ENCODE measurements around the gene PODNL1. TPM values are rescaled to one million over a fixed set of nuclear protein-coding genes. Genes with fewer than 3 reads are reported as not detected.

The PODNL1 gene, protein sequence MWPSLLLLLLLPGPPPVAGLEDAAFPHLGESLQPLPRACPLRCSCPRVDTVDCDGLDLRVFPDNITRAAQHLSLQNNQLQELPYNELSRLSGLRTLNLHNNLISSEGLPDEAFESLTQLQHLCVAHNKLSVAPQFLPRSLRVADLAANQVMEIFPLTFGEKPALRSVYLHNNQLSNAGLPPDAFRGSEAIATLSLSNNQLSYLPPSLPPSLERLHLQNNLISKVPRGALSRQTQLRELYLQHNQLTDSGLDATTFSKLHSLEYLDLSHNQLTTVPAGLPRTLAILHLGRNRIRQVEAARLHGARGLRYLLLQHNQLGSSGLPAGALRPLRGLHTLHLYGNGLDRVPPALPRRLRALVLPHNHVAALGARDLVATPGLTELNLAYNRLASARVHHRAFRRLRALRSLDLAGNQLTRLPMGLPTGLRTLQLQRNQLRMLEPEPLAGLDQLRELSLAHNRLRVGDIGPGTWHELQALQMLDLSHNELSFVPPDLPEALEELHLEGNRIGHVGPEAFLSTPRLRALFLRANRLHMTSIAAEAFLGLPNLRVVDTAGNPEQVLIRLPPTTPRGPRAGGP
- total RNA-seq (2021; fragmentation: NEBNext Ultra II Directional; extraction: Animal tissue kit (Norgen Biotek cat#: 25700)) (0.75 and 1.5 TPM in 2 replicates), polyA plus RNA-seq (2011; rRNA removed) (1.0 and 2.3 TPM in 2 replicates), polyA minus RNA-seq (2011; rRNA and poly(A)+ RNA removed) (0.22 TPM in 1 of 2 replicates, not detected in the other)
- 1.8 TPM for polyA plus RNA-seq (2011; cell fraction: cytosol; rRNA removed)
- polyA plus RNA-seq (2011; cell fraction: nucleus; rRNA removed) = 2.7 TPM
- polyA plus RNA-seq (2012, experiment 1 of 2) = 0.61 to 2.0 TPM (median 1.5 TPM) in 4 replicates
- polyA plus RNA-seq (2012, experiment 2 of 2) = 1.7 TPM
- 0.18 TPM for polyA plus RNA-seq (2013, experiment 1 of 2)
- 0.68 TPM for polyA plus RNA-seq (2013, experiment 2 of 2)
- polyA minus RNA-seq (2011; cell fraction: cytosol; rRNA and poly(A)+ RNA removed) = not detected
- polyA minus RNA-seq (2011; cell fraction: nucleus; rRNA and poly(A)+ RNA removed) = 1.2 TPM
- long read RNA-seq, experiment 1, partial matches to known transcripts = 0 of 2 reads
- long read RNA-seq, experiment 1, other reads (novel, unspliced or antisense) = 0 of 2 reads
- long read RNA-seq, experiment 2 = 0 reads

DNA sequence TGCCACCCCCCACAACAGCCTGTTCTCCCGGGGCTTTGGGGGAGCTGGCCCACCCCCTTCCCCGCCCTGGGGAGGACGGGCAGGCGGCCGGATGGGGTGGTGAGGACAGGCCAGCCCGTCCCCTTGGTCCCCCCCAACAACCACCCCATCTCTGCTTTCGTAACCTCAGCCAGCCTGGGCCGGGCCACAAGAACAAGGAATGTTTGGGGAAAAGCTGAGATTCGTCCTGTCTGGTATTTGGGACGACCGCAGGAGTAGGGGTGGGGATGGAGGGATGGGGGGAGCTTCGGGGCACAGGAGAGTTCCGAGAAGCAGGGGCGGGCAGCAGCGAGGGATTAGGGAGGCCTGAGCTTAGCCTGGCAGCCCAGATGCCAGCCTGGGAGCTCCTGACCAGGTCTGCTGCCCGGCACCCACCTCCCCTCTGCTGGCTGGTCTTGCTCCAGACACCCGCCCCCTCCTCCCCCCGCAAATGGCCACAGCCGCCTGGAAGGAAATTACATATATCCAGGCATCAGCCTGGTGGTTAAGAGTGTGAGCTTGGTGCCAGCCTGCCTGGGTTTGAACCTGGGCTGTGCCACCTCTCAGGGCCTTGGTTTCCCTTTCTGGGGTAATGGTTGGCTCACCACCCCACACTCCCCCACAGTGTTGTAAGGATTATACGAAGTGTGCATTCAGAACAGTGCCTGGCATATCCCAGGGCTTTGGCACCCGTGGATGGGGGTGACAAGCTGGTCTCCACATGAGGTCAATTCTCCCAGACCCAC, at the start of gene PODNL1:
TSS of gene PODNL1 (minus strand) at position 117 of the 764 bp plus-strand sequence. CDS start 236 bp downstream, outside the sequence.
- 78% methylated on average over 7 of the region's 21 CpGs; no CpG with 5 or more reads in 1 of the 2 experiments for WGBS, 2 experiments (ENCODE audit: extremely low coverage in 1 of 2, insufficient coverage in 1 of 2, insufficient read length in 1 of 2, insufficient replicate concordance in 2 of 2, low coverage in 1 of 2, low lambda C conversion rate in 2 of 2, missing lambda C conversion rate in 1 of 2)

More for the DNA sequence above, at the start of gene PODNL1:
- H2BK5ac ChIP-seq (ENCODE audit: low read depth, low read length) = peak within 1 kb of the TSS; percentile 87; the same call in 1 of the 2 replicates
- no peaks in the 10 kb centered on the region for H3K36me3 ChIP-seq (ENCODE audit: control insufficient read depth in 2 of 4, insufficient read depth in 4 of 4, low read length in 3 of 4)
- peaks cover 14% of the 10 kb centered on the region; the same call in 1 of the 2 replicates for H3K23me2 ChIP-seq (ENCODE audit: low read depth, low read length)
- no peaks in the 10 kb centered on the region for H3K79me2 ChIP-seq (ENCODE audit: control insufficient read depth in 1 of 2, insufficient read depth in 2 of 2, low read length in 2 of 2)
- H3K14ac ChIP-seq (ENCODE audit: insufficient read length) = no peak within 1 kb of the TSS
- H2BK15ac ChIP-seq (ENCODE audit: low read length) = peak within 1 kb of the TSS; percentile 81; the same call in 1 of the 2 replicates
- 0 out of 2 replicates have a peak within 1 kb of the TSS, but pooled peaks have one; percentile 48 for H2BK20ac ChIP-seq (ENCODE audit: low read length)
- no peak within 1 kb of the TSS for H2BK120ac ChIP-seq (replicated peaks; ENCODE audit: low read depth, low read length)
- 0 out of 2 replicates have a peak within 1 kb of the TSS, but pooled peaks have one; percentile 75 for H2AK5ac ChIP-seq (ENCODE audit: low read depth, low read length)
- H4K20me1 ChIP-seq (replicated peaks in 1 of 2; ENCODE audit: control insufficient read depth in 1 of 2, insufficient read depth in 2 of 2, low read length in 2 of 2) = peaks cover 0 to 6% of the 10 kb centered on the region in 2 experiments
- peak within 1 kb of the TSS; percentile 33; the same call in 1 of the 2 replicates for H2AFZ ChIP-seq (ENCODE audit: low read length)
- ChIA-PET CTCF (ENCODE audit: partially characterized antibody) (interaction anchor here (0.9 to 3.7 kb wide), 8 partner anchors 11 to 130 kb away, joined by 3 to 26 read pairs (median 4); no protein-coding TSS in a partner anchor), POLR2A (ENCODE audit: partially characterized antibody) (interaction anchor here (0.7 to 5.5 kb wide), 10 partner anchors 9 to 65 kb away, joined by 3 to 35 read pairs (median 4); partner anchors contain the start of gene DCAF15)
- no peaks in the 10 kb centered on the region for H3K9me3 ChIP-seq (ENCODE audit: insufficient read depth in 2 of 2, low read depth in 1 of 2, low read length in 1 of 2)
- no peak within 1 kb of the TSS for H3K56ac ChIP-seq (replicated peaks; ENCODE audit: insufficient read length, low read depth, low read length)
- no peak for TF ChIP-seq SP1 (IDR thresholded peaks at IDR 0.05; ENCODE audit: low read depth, low read length)
- TF ChIP-seq CTCF (IDR thresholded peaks at IDR 0.05; ENCODE audit: control extremely low read depth in 1 of 3, insufficient read depth in 1 of 3, low read depth in 1 of 3, low read length in 3 of 3) = no peak
- TF ChIP-seq CHD2 (IDR thresholded peaks at IDR 0.05; ENCODE audit: low read length) = no peak
- peak within 1 kb of the TSS; percentile 89 for H4K91ac ChIP-seq (replicated peaks; ENCODE audit: insufficient read length, low read length)
- no peak for FAIRE-seq
- no peak within 1 kb of the TSS; a peak in 1 of 7 replicates for H3K9ac ChIP-seq (replicated peaks in 1 of 4; ENCODE audit: extremely low read depth in 1 of 4, low read depth in 3 of 4, low read length in 3 of 4)
- no peak within 1 kb of the TSS for H3K23ac ChIP-seq (ENCODE audit: insufficient read length)
- peak within 1 kb of the TSS; percentile 85 for H4K8ac ChIP-seq (ENCODE audit: extremely low read depth, insufficient read depth, low read length)
- peak within 1 kb of the TSS; percentile 22 to 44; a peak in 3 of 4 replicates for H3K4me2 ChIP-seq (ENCODE audit: insufficient read depth in 1 of 2, low read depth in 2 of 2, low read length in 2 of 2)
- DNase-seq (ENCODE audit: low read depth in 1 of 2, low spot score in 2 of 2) = no peak
- H3K18ac ChIP-seq (ENCODE audit: extremely low read depth, low read length) = peak within 1 kb of the TSS; percentile 32
- peaks cover 3% of the 10 kb centered on the region; the same call in 1 of the 2 replicates for H3K79me1 ChIP-seq (ENCODE audit: low read depth, low read length)
- H3K4me3 ChIP-seq (ENCODE audit: extremely low read depth in 1 of 4, insufficient read depth in 2 of 4, low read depth in 3 of 4, low read length in 4 of 4) = peak within 1 kb of the TSS in 1 of 4 experiments; percentile 34; a peak in 1 of 8 replicates
- H3K27me3 ChIP-seq (replicated peaks in 1 of 4; ENCODE audit: control insufficient read depth in 3 of 4, extremely low read depth in 1 of 4, insufficient read depth in 3 of 4, low read length in 3 of 4) = peaks cover 0 to 2% (median 0%) of the 10 kb centered on the region in 4 experiments; a peak in 1 of 7 replicates
- peak within 1 kb of the TSS; percentile 53 for H3K4ac ChIP-seq (replicated peaks; ENCODE audit: insufficient read length, low read depth, low read length)
- peak within 1 kb of the TSS; percentile 87; the same call in 1 of the 2 replicates for H2BK12ac ChIP-seq (ENCODE audit: low read depth, low read length)
- no peak within 1 kb of the TSS for H3K27ac ChIP-seq (ENCODE audit: low read depth, low read length)
- H4K5ac ChIP-seq (ENCODE audit: insufficient read length, low read depth, low read length) = peak within 1 kb of the TSS; percentile 31
- H3K4me1 ChIP-seq (replicated peaks in 1 of 4; ENCODE audit: control insufficient read depth in 3 of 4, insufficient read depth in 4 of 4, low read length in 3 of 4) = peaks cover 3 to 34% (median 19%) of the 10 kb centered on the region in 4 experiments

Data from H1 (cell line).